COLO829 (cell line): ENCODE measurements around the gene PTEN.
A peak's percentile ranks its signal among the peaks of the same experiment; 100 is the strongest.

Experiments used
- DNase-seq: peaks from one replicate; pipeline ENCODE4 v3.0.0; 2012; ENCODE audit warnings: low spot score

PTEN gene

GRCh38 chr10:87978166-87978565 is 114.7 kb downstream of the PTEN start:
- DNase-seq = peak; percentile 42

GRCh38 chr10:87979847-87980246 is 116.4 kb downstream of the PTEN start:
- no peak for DNase-seq

- DNase-seq = no peak
Measured at GRCh38 chr10:87983716-87984115, 120.3 kb downstream of the PTEN start.

GRCh38 chr10:87987206-87987605 is 123.8 kb downstream of the PTEN start:
- DNase-seq = no peak

GRCh38 chr10:87991946-87992345 is 128.5 kb downstream of the PTEN start:
- no peak for DNase-seq

GRCh38 chr10:88004451-88004850 is 141.0 kb downstream of the PTEN start:
- DNase-seq = peak; percentile 59

- DNase-seq = no peak
Measured at GRCh38 chr10:88006261-88006660, 142.8 kb downstream of the PTEN start.

- DNase-seq = no peak
Measured at GRCh38 chr10:88008866-88009470, 145.5 kb downstream of the PTEN start.

- DNase-seq = no peak
Measured at GRCh38 chr10:88012641-88013040, 149.2 kb downstream of the PTEN start.

- no peak for DNase-seq
Measured at GRCh38 chr10:88017781-88018180, 154.4 kb downstream of the PTEN start.

- DNase-seq = no peak
Measured at GRCh38 chr10:88019753-88020152, 156.3 kb downstream of the PTEN start.
